Coronary artery (tissue), 2 donors: ENCODE data around the gene PHACTR1.
A peak's percentile ranks its signal among the peaks of the same experiment; 100 is the strongest.

Experiments used
- DNase-seq: peaks from one replicate; pipeline ENCODE4 v3.0.0-alpha.2; 2017; ENCODE audit warnings: low spot score
- H3K27ac ChIP-seq, 2 donors: fragments of 200-600 bp; sonication (generic); one replicate each; pipeline ENCODE4 v1.5.1; 2016 to 2019
- H3K4me3 ChIP-seq: fragments of 200-600 bp; sonication (generic); 2 replicates; pipeline ENCODE4 v1.5.1; 2016; ENCODE audit warnings: mild to moderate bottlenecking, moderate library complexity
- CTCF ChIP-seq: fragments of 200-600 bp; sonication (generic); IDR thresholded peaks from one replicate; pipeline ENCODE4 v1.5.1; 2019; ENCODE audit warnings: antibody characterized with exemption

The PHACTR1 gene

GRCh38 chr6:13252790-13253189 is 536.2 kb downstream of the PHACTR1 start:
- H3K4me3 ChIP-seq: no peak overlapping the region
- H3K27ac ChIP-seq: no peak overlapping the region
- no peak for DNase-seq
- TF ChIP-seq CTCF: no peak

- Histone ChIP-seq H3K4me3 (no peak overlapping the region), H3K27ac (no peak overlapping the region)
- TF ChIP-seq CTCF: no peak
- DNase-seq: no peak
Measured at GRCh38 chr6:13253272-13253671, 536.7 kb downstream of the PHACTR1 start.

GRCh38 chr6:13256266-13257001 is 539.9 kb downstream of the PHACTR1 start:
- no peak for DNase-seq

GRCh38 chr6:13259393-13259792 is 542.8 kb downstream of the PHACTR1 start:
- no peak for TF ChIP-seq CTCF
- no peak for DNase-seq
- Histone ChIP-seq H3K4me3 (no peak overlapping the region), H3K27ac (no peak overlapping the region)

More at GRCh38 chr6:13256266-13257001, 539.9 kb downstream of the PHACTR1 start:
- Histone ChIP-seq H3K27ac (peak overlapping the region in 1 of 2 donors; percentile 15), H3K4me3 (no peak overlapping the region)
- TF ChIP-seq CTCF: no peak

- H3K27ac ChIP-seq: no peak overlapping the region
- DNase-seq: no peak
- TF ChIP-seq CTCF: no peak
- no peak overlapping the region for H3K4me3 ChIP-seq
Measured at GRCh38 chr6:13260101-13260598, 543.6 kb downstream of the PHACTR1 start.

- no peak for DNase-seq
- no peak for TF ChIP-seq CTCF
- no peak overlapping the region for H3K27ac ChIP-seq
- H3K4me3 ChIP-seq: no peak overlapping the region
Measured at GRCh38 chr6:13260831-13261230, 544.3 kb downstream of the PHACTR1 start.

- H3K4me3 ChIP-seq: no peak overlapping the region
- no peak overlapping the region for H3K27ac ChIP-seq
- DNase-seq: no peak
- no peak for TF ChIP-seq CTCF
Measured at GRCh38 chr6:13261464-13261994, 545.0 kb downstream of the PHACTR1 start.
